Vein endothelial cell (primary cell): Measurements from ENCODE around the gene PRELID3B. TPM values are rescaled to one million over a fixed set of nuclear protein-coding genes. Genes with fewer than 3 reads are reported as not detected.

Experiments
- total RNA-seq: library from RNA; depleted of rRNA; stranded (reverse); fragments of >200 nt; gene quantifications from 2 replicates; pipeline ENCODE4 v1.2.3, GENCODE V29; 2012

PRELID3B gene
- total RNA-seq = 55.2 and 64.6 TPM in 2 replicates

DNA sequence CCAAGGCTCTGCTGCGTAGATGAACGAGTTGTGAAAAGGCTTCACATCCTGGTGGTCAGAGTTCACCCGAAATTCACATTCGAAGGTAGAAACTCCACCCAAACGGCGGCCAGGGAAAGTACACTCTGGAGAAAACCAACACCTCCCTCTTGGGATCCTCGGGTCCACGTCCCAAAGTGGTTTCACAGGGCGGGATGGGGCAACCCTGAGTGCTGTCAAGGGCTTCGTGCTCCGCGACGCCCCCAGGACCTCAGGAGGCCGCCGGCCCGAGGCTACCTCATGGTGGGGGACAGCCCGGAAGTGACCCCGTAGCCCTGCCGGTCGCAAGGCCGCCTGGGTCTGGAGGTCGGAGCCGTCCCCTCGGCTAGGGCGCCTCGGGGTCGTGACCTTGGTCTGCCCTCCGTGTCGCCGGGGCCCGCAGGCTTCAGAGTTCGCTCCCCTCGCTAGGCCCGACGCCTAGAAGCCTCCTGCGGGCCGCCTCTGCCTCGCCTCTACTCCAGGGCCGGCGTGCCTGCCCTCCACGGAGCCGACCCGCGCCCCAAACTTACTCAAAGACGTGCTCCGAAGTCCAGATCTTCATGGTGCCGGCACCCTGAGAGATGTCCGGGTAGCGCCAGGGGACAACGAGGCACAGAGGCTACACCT lies at the start of gene PRELID3B:
PRELID3B (minus strand) TSS at position 636 of the 645 bp plus-strand sequence; CDS start at position 580, 56 bp downstream.

DNA sequence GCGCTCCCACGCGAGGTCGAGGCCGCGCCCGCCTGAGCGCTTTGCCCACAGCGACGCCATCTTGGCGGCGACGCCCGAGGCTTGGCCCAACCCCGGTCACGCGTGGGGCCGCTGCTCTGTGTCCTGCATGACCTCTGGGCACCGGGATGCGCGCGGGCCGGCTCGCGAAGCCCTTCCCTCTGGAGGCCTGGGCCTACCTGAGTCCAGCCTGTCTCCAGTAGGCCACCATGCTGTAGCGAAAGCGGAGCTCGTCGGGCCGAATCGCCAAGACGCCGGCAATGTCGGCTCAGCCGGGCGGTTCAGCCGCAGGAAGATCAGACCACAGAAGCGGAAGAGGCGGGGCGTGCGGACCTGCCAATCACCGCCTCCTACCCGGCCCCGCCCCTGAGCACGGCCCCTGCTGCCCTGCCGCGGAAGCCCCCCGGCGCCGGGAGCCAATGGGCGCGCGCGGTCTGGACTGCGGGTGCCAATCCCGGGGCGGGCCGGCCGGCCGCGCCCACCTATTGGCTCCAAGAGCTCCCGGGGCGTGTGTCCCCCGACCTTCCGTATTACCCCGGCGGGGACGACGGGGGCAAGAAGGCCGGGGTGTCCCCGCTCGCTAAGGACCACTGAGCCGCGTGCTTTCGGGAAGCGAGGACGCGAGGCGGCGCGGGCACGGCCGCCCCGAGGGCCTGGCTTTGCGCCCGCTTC lies 10.4 kb downstream of the PRELID3B start, which contains the start of gene ATP5F1E:
ATP5F1E (minus strand) TSS at position 313 of the 690 bp plus-strand sequence; CDS start at position 229, 84 bp downstream.

DNA sequence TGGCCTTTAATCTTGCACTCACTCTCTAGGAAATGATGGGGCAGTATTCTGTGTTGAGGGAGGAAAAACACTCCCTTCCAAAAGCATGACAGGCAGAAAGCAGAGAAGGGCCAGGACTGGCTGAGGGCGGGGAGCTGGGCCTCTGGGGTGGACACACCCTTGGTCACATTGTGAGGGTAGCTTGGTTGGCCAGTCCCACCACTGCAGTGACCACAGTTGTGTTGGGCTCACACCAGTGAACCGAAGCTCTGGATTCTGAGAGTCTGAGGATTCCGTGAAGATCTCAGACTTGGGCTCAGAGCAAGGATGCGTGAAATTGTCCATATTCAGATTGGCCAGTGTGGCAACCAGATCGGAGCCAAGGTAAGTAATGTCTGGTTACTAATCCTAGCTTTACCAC lies 23.4 kb downstream of the PRELID3B start, which contains the start of gene TUBB1:
TUBB1 (plus strand) TSS at position 213 of the 400 bp plus-strand sequence; CDS start at position 307, 94 bp downstream.

DNA sequence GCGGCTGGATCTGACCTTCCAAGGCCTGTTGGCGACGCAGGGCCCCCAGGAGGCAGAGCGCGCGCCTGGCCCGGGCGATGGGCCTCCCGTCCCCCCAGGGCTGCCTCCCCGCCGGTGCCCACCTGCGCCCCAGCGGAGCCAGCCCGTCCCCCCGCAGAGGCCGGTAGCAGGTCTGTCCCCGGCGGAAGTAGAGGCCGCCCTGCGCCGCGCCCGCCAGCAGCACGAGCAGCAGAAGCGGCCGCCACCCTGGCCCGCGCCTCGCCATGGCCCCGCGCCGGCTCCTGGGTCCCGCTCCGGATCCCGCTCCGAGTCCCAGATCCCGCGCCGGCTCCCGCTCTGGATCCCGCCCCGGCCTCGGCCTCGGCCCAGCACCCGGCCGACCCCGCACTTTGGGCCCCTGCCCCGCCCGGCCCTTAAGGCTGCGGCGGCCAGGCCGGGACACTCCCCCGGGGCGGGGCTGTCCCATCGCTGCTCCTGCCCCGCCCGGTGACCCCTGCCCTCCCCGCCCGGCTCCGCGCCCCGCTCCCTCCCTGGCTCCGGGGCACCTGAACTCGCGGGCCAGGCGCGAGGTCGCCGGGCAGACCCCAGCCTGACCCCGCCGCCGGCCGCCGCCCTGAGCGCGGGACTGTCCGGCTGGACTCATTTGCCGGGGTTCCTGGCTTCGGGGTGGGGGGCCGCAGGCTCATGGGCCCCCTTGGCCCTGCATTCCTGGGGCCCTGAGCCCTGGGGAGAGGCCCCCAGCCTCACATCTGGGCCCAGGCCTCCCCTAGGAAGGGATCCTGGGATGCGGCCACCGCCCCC lies 35.5 kb downstream of the PRELID3B start, which contains the start of gene CTSZ:
CTSZ (minus strand) TSS at position 391 of the 801 bp plus-strand sequence; CDS start at position 265, 126 bp downstream.

Other genes starting within 250 kb of the PRELID3B start
- gene GNAS-AS1, start 191.9 kb downstream of the PRELID3B start, total RNA-seq = 0.10 TPM in 1 of 2 replicates, not detected in the other
- gene GNAS, start 190.1 kb downstream of the PRELID3B start, total RNA-seq = 467 and 568 TPM in 2 replicates
- 48.3 and 67.6 TPM in 2 replicates for gene NELFCD, start 61.5 kb downstream of the PRELID3B start, total RNA-seq
- gene CTSZ, start 35.5 kb downstream of the PRELID3B start, total RNA-seq = 192 and 224 TPM in 2 replicates
- not detected in 2 replicates for gene TUBB1, start 23.4 kb downstream of the PRELID3B start, total RNA-seq
- gene ATP5F1E, start 10.5 kb downstream of the PRELID3B start, total RNA-seq = 19.9 and 21.3 TPM in 2 replicates
- gene ZNF831, start 121.0 kb upstream of the PRELID3B start, total RNA-seq = not detected in 2 replicates